ENCODE measurements around the gene UROC1.

The UROC1 gene

GRCh38 chr3:126516152-126516935 is 1.2 kb downstream of the UROC1 start:
- no peak for DNase-seq (ENCODE audit: low read depth)

- no peak for DNase-seq (ENCODE audit: low read depth)
These were observed 2.4 kb downstream of the UROC1 start for GRCh38 chr3:126515066-126515706.

- DNase-seq (ENCODE audit: low read depth) = no peak
These were observed 3.4 kb downstream of the UROC1 start for GRCh38 chr3:126514161-126514560.

- DNase-seq (ENCODE audit: low read depth) = no peak
These were observed 4.5 kb downstream of the UROC1 start for GRCh38 chr3:126512916-126513650.

- no peak for DNase-seq (ENCODE audit: low read depth)
These were observed 5.5 kb downstream of the UROC1 start for GRCh38 chr3:126512026-126512425.

- no peak for DNase-seq (ENCODE audit: low read depth)
These were observed 6.3 kb downstream of the UROC1 start for GRCh38 chr3:126511291-126511690.

GRCh38 chr3:126510308-126510910 is 7.2 kb downstream of the UROC1 start:
- DNase-seq (ENCODE audit: low read depth) = no peak

GRCh38 chr3:126509597-126510307 is 7.8 kb downstream of the UROC1 start:
- DNase-seq (ENCODE audit: low read depth) = no peak

- DNase-seq (ENCODE audit: low read depth) = no peak
These were observed 9.0 kb downstream of the UROC1 start for GRCh38 chr3:126508564-126508964.

GRCh38 chr3:126507886-126508285 is 9.7 kb downstream of the UROC1 start:
- DNase-seq (ENCODE audit: low read depth) = no peak

- no peak for DNase-seq (ENCODE audit: low read depth)
These were observed 13.9 kb downstream of the UROC1 start for GRCh38 chr3:126503701-126504100.

GRCh38 chr3:126502656-126503055 is 14.9 kb downstream of the UROC1 start:
- no peak for DNase-seq (ENCODE audit: low read depth)

GRCh38 chr3:126501736-126502135 is 15.8 kb downstream of the UROC1 start:
- DNase-seq (ENCODE audit: low read depth) = no peak

GRCh38 chr3:126501054-126501453 is 16.5 kb downstream of the UROC1 start:
- no peak for DNase-seq (ENCODE audit: low read depth)

GRCh38 chr3:126500016-126500415 is 17.6 kb downstream of the UROC1 start:
- DNase-seq (ENCODE audit: low read depth) = no peak

GRCh38 chr3:126499401-126499800 is 18.2 kb downstream of the UROC1 start:
- DNase-seq (ENCODE audit: low read depth) = no peak

- no peak for DNase-seq (ENCODE audit: low read depth)
These were observed 18.6 kb downstream of the UROC1 start for GRCh38 chr3:126498929-126499328.

GRCh38 chr3:126498461-126498860 is 19.1 kb downstream of the UROC1 start:
- DNase-seq (ENCODE audit: low read depth) = no peak

GRCh38 chr3:126497956-126498355 is 19.6 kb downstream of the UROC1 start:
- DNase-seq (ENCODE audit: low read depth) = no peak

- DNase-seq (ENCODE audit: low read depth) = no peak
These were observed 20.4 kb downstream of the UROC1 start for GRCh38 chr3:126496894-126497850.

- no peak for DNase-seq (ENCODE audit: low read depth)
These were observed 21.8 kb downstream of the UROC1 start for GRCh38 chr3:126495786-126496185.
